SIG-M5 treated with dmso at 0.1 percent for 504 hours (cell line): ENCODE results near the gene AFDN.

Source experiments
- DNase-seq: peaks from one replicate; lab custom pipeline; 2025; ENCODE audit not compliant: unreplicated experiment; lab: John Stamatoyannopoulos, UW

Gene AFDN

GRCh38 chr6:167840526-167841179 is 13.9 kb downstream of the AFDN start:
- no peak for DNase-seq

GRCh38 chr6:167841981-167842380 is 15.3 kb downstream of the AFDN start:
- DNase-seq: no peak

GRCh38 chr6:167842457-167842856 is 15.7 kb downstream of the AFDN start:
- no peak for DNase-seq

GRCh38 chr6:167843023-167843422 is 16.3 kb downstream of the AFDN start:
- no peak for DNase-seq

GRCh38 chr6:167845856-167846255 is 19.1 kb downstream of the AFDN start:
- DNase-seq: no peak

- DNase-seq: no peak
Measured at GRCh38 chr6:167846997-167847606, 20.4 kb downstream of the AFDN start.

- no peak for DNase-seq
Measured at GRCh38 chr6:167847936-167848335, 21.2 kb downstream of the AFDN start.

- DNase-seq: no peak
Measured at GRCh38 chr6:167848783-167849182, 22.1 kb downstream of the AFDN start.

GRCh38 chr6:167849846-167850459 is 23.2 kb downstream of the AFDN start:
- DNase-seq: peak; percentile 5

GRCh38 chr6:167850782-167851181 is 24.1 kb downstream of the AFDN start:
- no peak for DNase-seq

- no peak for DNase-seq
Measured at GRCh38 chr6:167851370-167851952, 24.8 kb downstream of the AFDN start.

- DNase-seq: no peak
Measured at GRCh38 chr6:167855825-167856425, 29.2 kb downstream of the AFDN start.

GRCh38 chr6:167856474-167856873 is 29.8 kb downstream of the AFDN start:
- no peak for DNase-seq

- DNase-seq: no peak
Measured at GRCh38 chr6:167856999-167857660, 30.4 kb downstream of the AFDN start.

GRCh38 chr6:167858086-167858591 is 31.4 kb downstream of the AFDN start:
- no peak for DNase-seq

GRCh38 chr6:167858842-167859664 is 32.3 kb downstream of the AFDN start:
- DNase-seq: no peak

- DNase-seq: no peak
Measured at GRCh38 chr6:167860550-167861226, 34.0 kb downstream of the AFDN start.

- DNase-seq: no peak
Measured at GRCh38 chr6:167861424-167861823, 34.7 kb downstream of the AFDN start.

- DNase-seq: no peak
Measured at GRCh38 chr6:167863897-167864296, 37.2 kb downstream of the AFDN start.

GRCh38 chr6:167866642-167867041 is 39.9 kb downstream of the AFDN start:
- no peak for DNase-seq
